NCI-H128 (cell line): ENCODE results near the gene TRIM75.
"Not testable (repeated sequence)": the region's sequence is repeated elsewhere in the genome, so short reads cannot be mapped to it uniquely, and the experiment has no call there.

Experiments used
- DNase-seq: peaks from one replicate; lab custom pipeline; 2025; ENCODE audit not compliant: unreplicated experiment; lab: John Stamatoyannopoulos, UW

Gene TRIM75

DNA sequence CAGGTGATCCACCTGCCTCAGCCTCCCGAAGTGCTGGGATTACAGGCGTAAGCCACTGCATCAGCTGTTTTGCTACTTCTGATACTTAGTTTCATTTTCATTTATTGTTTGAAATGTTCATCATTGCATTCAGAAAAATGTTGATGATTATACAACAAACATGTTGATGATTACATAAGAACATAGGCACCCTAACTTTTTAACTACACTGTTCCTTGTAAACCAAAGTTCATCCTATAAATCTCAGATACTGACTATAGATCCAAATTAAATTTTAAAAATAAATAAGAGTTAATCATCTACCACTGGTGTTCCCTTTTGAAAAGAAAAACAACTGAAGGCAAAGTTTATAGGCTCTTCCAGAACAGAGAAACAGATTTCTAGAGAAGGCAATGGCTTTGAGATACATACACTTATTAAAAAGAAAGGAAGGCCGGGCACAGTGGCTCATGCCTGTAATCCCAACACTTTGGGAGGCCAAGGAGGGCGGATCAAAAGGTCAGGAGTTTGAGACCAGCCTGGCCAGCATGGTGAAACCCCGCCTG lies 23.4 kb downstream of the TRIM75 start:
- no peak for DNase-seq

DNA sequence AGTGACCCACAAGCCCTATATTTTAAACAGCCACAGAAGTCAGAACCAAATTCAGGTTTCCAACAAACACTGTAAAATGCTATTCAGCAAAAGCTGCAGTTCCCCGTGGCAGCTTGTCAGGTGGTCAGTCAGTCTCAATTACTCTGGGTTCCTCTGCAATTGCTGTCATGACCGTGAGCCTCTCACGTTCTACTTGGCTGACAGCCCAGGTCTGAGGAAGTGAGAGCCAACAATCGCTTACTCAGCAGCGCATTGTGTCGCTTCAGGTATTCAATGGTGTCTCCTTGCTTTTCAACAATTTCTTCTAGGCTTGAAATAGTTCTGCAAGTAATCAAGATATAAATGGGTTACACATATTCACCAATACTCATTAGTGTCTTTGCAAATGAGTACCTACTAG lies 25.8 kb downstream of the TRIM75 start:
- no peak for DNase-seq

DNA sequence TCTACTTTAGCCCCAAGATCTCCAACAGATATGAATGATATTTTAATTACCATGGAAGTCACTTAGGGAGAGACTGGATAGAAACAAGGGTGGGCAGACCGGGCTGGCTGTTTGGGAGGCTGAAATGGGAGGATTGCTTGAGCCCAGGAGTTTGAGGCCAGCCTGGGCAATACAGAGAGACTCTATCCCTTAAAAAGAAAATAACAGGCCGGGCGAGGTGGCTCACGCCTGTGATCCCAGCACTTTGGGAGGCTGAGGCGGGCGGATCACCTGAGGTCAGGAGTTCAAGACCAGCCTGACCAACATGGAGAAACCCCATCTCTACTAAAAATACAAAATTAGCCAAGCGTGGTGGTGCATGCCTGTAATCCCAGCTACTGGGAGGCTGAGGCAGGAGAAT lies 31.1 kb downstream of the TRIM75 start:
- not testable (repeated sequence) for DNase-seq

DNA sequence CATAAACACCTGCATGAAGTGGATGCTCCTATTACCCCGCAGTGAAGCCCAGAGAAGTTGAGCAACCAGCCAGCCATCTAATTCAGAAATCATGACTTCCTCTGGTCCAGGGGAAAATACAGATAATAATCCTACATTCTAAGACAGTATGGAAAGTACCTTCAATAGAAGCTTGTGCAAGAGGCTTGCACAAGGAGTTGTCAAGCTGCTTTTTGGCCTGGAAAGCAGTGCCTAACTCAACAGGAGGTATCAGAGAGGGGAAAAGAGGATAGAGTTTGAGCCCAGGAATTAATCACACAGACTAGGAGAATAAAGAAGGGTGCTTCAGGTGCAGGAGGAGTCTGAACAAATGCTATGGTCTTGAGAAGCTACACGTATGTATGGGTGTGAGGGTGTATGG lies 32.3 kb downstream of the TRIM75 start:
- no peak for DNase-seq

DNA sequence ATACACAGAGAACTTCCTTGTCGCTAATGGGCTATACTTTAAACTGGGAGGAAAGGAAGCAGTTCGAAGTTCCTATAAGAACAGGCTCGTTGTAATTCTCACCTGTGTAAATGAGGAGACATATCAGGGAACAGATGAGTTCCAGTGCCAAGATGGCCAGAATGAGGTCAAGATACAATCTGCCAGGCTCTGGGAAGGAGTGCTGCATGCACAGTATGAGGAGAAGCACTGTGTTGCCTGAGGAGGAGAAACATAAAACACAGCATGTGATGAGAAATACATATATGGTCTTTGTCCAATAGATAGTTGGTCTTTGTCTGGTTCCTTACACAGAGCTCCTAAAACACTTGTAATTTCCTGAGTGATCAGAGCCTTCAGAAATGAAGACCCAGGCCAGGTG lies 34.7 kb downstream of the TRIM75 start:
- DNase-seq = no peak

DNA sequence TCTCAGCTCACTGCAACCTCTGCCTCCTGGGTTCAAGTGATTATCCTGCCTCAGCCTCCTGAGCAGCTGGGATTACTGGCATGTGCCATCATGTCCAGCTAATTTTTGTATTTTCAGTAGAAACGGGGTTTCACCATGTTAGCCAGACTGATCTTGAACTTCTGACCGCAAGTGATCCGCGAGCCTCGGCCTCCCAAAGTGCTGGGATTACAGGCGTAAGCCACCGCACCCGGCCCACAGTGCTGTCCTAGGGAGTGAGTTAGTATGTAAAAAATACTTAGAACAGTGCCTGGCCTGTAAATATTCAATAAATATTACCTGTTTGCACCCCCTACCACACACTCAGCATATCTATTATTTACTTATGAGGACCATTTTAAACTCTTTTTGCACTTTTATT lies 38.5 kb downstream of the TRIM75 start:
- not testable (repeated sequence) for DNase-seq

DNA sequence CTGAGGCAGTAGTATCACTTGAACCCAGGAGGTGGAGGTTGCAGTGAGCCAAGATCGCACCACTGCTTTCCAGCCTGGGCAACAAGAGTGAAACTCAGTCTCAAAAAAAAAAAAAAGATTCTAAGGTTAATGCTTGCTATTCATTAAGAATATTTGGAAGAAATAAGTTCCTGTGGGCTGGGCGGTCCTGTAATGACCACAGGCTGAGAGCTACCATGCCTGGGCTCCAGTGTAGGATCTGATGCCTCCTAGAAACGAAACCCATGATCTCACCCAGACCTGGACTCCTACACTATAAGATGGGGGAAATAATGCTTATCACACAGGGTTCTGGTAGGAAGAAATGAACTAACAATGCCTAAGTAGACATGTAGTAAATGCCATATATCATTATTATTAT lies 41.2 kb downstream of the TRIM75 start:
- no peak for DNase-seq

DNA sequence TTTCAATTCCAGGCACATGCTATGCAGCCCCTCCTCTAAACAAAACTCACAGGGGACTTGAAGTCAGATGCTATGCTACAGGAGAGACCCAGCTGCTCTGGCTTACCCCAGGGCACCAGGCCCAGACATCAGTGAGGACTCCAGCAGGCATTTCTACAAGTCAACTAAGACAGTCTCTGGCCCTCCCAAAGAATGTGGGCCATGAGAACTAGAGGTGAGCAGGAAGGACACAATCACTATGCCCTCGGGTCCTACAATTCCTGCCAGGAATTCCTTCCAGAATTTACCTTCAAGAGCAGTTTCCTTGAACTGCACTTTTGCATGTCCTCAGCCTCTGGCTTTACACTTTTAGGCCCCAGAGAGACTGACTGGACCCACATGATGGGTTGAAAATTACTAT lies 41.6 kb downstream of the TRIM75 start:
- DNase-seq = no peak

DNA sequence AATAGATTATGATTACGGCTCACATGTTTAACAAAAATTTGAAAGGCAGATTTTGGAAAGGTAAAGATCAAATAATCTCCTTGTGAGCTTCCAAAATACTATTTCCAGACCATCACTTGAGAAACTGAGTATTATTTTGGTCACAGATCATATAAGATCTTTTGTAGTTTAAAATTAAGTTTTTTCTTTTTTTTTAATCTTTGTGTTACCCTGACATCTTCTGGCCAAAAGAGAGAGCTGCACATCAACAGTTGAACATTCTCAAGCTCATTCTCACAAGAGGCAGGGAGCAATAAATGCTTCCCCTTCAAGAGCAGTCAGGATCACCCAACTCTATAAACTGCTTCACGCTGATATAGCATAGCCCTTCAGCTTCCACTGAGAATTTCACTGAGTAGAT lies 43.1 kb downstream of the TRIM75 start:
- DNase-seq = no peak

DNA sequence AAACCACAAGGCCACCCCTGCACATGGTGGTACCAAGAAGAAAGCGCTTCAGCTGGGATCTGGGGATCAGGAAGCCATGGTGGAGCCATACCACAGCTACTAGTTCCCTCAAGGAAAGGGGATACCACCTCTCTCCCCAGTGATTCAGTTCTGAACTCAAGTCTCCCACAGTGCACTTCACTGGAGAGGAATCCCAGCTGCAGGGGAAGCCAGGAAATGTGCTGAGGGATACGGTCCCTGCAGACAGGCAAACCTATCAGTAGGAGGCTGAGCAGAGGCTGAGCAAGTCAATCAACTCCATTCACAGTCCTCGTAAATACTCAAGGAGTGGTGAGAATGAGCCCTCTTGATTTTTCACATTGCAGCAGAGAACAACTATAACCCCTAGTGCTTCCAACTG lies 48.0 kb downstream of the TRIM75 start:
- no peak for DNase-seq

DNA sequence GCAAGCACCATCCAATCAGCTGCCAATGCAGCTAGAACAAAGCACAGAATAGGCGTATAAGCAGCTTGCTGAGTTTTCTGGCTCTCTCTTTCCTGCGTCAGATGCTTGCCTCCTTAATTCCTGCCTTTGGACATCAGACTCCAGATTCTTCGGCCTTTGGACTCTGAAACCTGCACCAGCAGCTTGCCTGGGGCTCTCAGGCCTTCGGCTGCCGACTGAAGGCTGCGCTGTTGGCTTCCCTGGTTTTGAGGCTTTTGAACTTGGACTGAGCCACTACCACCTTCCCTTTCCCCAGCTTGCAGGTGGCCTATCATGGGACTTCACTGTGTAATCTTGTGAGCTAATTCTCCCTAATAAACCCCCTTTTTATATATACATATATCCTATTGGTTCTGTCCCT lies 52.9 kb downstream of the TRIM75 start:
- no peak for DNase-seq
